Hepatocyte (in vitro differentiated cells): ENCODE results near the gene USP48.
"Not testable (repeated sequence)": the region's sequence is repeated elsewhere in the genome, so short reads cannot be mapped to it uniquely, and the experiment has no call there.

Source experiments
- CTCF ChIP-seq: fragments of 200-600 bp; sonication (generic); IDR thresholded peaks from 2 replicates; pipeline ENCODE4 v1.5.1; 2016; ENCODE audit warnings: antibody characterized with exemption, mild to moderate bottlenecking; ENCODE audit not compliant: poor library complexity
- EZH2 ChIP-seq: fragments of 200-600 bp; sonication (generic); IDR thresholded peaks from 2 replicates; pipeline ENCODE4 v1.6.1; 2016; ENCODE audit warnings: antibody characterized with exemption, mild to moderate bottlenecking, borderline replicate concordance
- EZH2phosphoT487 ChIP-seq: fragments of 200-600 bp; sonication (generic); IDR thresholded peaks from one replicate; pipeline ENCODE4 v1.6.1; 2018; ENCODE audit warnings: antibody characterized with exemption, mild to moderate bottlenecking, low read depth, moderate library complexity; ENCODE audit not compliant: unreplicated experiment, severe bottlenecking

GRCh38 chr1:21771672-21772071 is 11.3 kb downstream of the USP48 start:
- not testable (repeated sequence) for TF ChIP-seq CTCF, EZH2phosphoT487, EZH2
